Kidney (tissue), 14 donors: ENCODE results near the gene SIK3. TPM values are rescaled to one million over a fixed set of nuclear protein-coding genes. Genes with fewer than 3 reads are reported as not detected.

Source experiments
- DNase-seq, 5 donors: peaks; one replicate each; pipeline ENCODE4 v3.0.0-alpha.2; 2013 to 2020
- FAIRE-seq: peaks from 2 replicates; lab custom pipeline; 2012; peaks lifted over from hg19 to GRCh38; lab: Jason Lieb, UNC
- H3K27ac ChIP-seq, 2 donors: one replicate each; pipeline ENCODE4 v1.7.0; 2013; ENCODE audit warnings: low read depth in 2 of 2, low read length in 2 of 2, inconsistent platforms in 1 of 2
- H3K27me3 ChIP-seq: one replicate; pipeline ENCODE4 v1.7.1; 2013; ENCODE audit warnings: low read length, inconsistent platforms; ENCODE audit not compliant: control insufficient read depth, insufficient read depth
- H3K36me3 ChIP-seq, 3 donors: one replicate each; pipeline versions ENCODE4 v1.7.0 to v1.7.1; 2013; ENCODE audit warnings: low read length in 3 of 3, control low read depth in 1 of 3, inconsistent platforms in 1 of 3; ENCODE audit not compliant: insufficient read depth in 3 of 3, control insufficient read depth in 2 of 3
- H3K4me1 ChIP-seq, 3 donors: one replicate each; pipeline versions ENCODE4 v1.7.0 to v1.7.1; 2013; ENCODE audit warnings: low read length in 3 of 3, inconsistent platforms in 1 of 3, low read depth in 1 of 3; ENCODE audit not compliant: control insufficient read depth in 2 of 3, insufficient read depth in 2 of 3
- H3K4me3 ChIP-seq, 3 donors: one replicate each; pipeline versions ENCODE4 v1.7.0 to v1.8.1; 2013; ENCODE audit warnings: low read length in 3 of 3, control low read depth in 1 of 3, inconsistent platforms in 1 of 3
- H3K9ac ChIP-seq, 3 donors: one replicate each; pipeline versions ENCODE4 v1.7.0 to v1.7.1; 2013; ENCODE audit warnings: low read length in 3 of 3, control low read depth in 1 of 3, inconsistent platforms in 1 of 3
- H3K9me3 ChIP-seq, 3 donors: one replicate each; pipeline versions ENCODE4 v1.7.0 to v1.7.1; 2013; ENCODE audit warnings: low read length in 3 of 3, control low read depth in 1 of 3, inconsistent platforms in 1 of 3; ENCODE audit not compliant: control insufficient read depth in 2 of 3, insufficient read depth in 1 of 3
- intact Hi-C: fragments of 100-400 bp; cut with DNase I; formaldehyde crosslinking; loops from one replicate; pipeline ENCODE4 v1.11.1; 2022
- polyA plus RNA-seq: library from polyadenylated mRNA; stranded (reverse); fragments of 350-450 nt; fragmentation: Illumina TruSeq; extraction: RNeasy Lipid Tissue Mini Kit (QIAGEN cat#74804); gene quantifications from one replicate; pipeline ENCODE4 v1.2.3, GENCODE V29; 2014; ENCODE audit warnings: low read depth, low replicate concordance; ENCODE audit not compliant: insufficient read depth
- total RNA-seq: library from RNA; stranded (reverse); fragmentation: NEBNext Ultra II Directional; extraction: Animal tissue kit (Norgen Biotek cat#: 25700); gene quantifications from one replicate; pipeline ENCODE4 v1.2.1, GENCODE V29; 2021
- TF ChIP-seq, protein P1 (sequence below): IDR thresholded peaks from 3 replicates; pipeline ENCODE4 v1.5.1; 2012; ENCODE audit warnings: mild to moderate bottlenecking, moderate library complexity, borderline replicate concordance; ENCODE audit not compliant: insufficient read depth; ENCODE audit errors: extremely low read depth
- donor health status: control.
- donor health status: control.
- donor health status: control.
- donor health status: control.
- donor health status: control.
- donor health status: DM: yes; HTN: yes; CAD: no.
- donor health status: Normal renal cell carcinoma (clear cell type).

SIK3 gene
- total and polyA plus RNA-seq, 2 donors from 2014 or later, result 12.3 to 50.7 TPM

DNA sequence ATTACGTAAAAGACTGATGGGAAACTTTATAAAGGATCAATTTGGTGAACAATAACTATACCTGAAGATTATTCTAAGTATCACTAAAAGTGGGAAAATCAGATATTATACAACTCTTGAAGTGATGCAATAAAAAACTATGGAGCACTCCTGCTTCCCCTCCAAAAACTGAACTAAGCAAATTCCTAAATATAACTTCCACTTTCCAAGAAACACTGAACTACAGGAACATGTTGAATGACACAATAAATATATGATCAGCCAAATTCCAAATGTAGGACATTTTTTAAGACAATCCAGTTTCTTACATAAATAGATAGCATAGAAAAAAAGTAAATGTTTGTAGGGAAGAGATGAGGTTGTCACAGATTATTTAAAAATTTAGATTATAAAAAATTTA is 158.7 kb downstream of the SIK3 start:
- no peaks in the 10 kb centered on the region for H3K27me3 ChIP-seq
- H3K4me1 ChIP-seq, result no peaks in the 10 kb centered on the region
- no peak overlapping the region for H3K4me3 ChIP-seq
- intact Hi-C loops, result no loop called here
- H3K9ac ChIP-seq, result no peak overlapping the region
- no peak overlapping the region for H3K27ac ChIP-seq
- H3K9me3 ChIP-seq, result no peaks in the 10 kb centered on the region
- DNase-seq, result no peak
- TF ChIP-seq, protein P1, sequence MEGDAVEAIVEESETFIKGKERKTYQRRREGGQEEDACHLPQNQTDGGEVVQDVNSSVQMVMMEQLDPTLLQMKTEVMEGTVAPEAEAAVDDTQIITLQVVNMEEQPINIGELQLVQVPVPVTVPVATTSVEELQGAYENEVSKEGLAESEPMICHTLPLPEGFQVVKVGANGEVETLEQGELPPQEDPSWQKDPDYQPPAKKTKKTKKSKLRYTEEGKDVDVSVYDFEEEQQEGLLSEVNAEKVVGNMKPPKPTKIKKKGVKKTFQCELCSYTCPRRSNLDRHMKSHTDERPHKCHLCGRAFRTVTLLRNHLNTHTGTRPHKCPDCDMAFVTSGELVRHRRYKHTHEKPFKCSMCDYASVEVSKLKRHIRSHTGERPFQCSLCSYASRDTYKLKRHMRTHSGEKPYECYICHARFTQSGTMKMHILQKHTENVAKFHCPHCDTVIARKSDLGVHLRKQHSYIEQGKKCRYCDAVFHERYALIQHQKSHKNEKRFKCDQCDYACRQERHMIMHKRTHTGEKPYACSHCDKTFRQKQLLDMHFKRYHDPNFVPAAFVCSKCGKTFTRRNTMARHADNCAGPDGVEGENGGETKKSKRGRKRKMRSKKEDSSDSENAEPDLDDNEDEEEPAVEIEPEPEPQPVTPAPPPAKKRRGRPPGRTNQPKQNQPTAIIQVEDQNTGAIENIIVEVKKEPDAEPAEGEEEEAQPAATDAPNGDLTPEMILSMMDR, result no peak
- FAIRE-seq, result no peak
- peaks cover 0 to 4% (median 2%) of the 10 kb centered on the region in 3 donors for H3K36me3 ChIP-seq

- Histone ChIP-seq H3K4me3 (no peak overlapping the region), H3K36me3 (no peaks in the 10 kb centered on the region), H3K4me1 (no peaks in the 10 kb centered on the region), H3K9ac (no peak overlapping the region), H3K9me3 (no peaks in the 10 kb centered on the region), H3K27ac (no peak overlapping the region), H3K27me3 (no peaks in the 10 kb centered on the region)
- DNase-seq, result no peak
- TF ChIP-seq, protein P1, result no peak
- FAIRE-seq, result no peak
- intact Hi-C loops, result no loop called here
Observed at GRCh38 chr11:116938471-116939070, 159.7 kb downstream of the SIK3 start.

DNA sequence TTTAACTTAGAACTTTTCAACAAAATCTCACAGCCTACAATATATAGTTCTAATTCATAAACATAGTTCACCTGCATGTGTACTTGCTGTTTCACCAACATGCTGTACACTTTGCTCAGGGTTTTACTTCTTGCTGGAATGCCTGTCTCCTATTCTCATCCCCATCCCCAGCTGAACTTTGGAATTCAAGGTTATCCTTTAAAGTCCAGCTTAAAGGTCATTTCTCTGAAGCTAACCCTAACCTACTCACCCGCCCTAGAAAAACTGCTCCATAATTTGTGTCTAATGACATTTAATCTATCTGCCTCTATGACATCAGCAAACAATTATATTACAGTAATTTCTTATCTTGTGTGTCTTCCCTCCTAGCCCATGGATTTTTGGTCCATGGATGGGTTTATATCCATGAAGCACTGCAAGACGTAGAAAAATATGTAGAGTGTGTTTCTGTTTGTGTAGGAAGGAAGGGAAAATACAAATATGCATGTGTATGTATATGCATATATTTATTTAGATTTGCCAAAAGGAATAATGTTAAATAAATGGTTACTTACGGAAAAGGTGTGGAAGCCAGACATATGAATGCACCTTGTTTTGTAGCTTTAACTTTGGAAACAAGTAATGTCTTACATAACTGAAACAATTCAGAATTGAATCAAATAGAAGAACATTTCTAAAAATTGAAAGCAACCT is 161.3 kb downstream of the SIK3 start:
- DNase-seq (no peak), FAIRE-seq (no peak)
- H3K9me3 ChIP-seq, result no peaks in the 10 kb centered on the region
- no peak overlapping the region for H3K4me3 ChIP-seq
- no peak overlapping the region for H3K9ac ChIP-seq
- no peaks in the 10 kb centered on the region for H3K4me1 ChIP-seq
- TF ChIP-seq, protein P1, result no peak
- H3K27ac ChIP-seq, result no peak overlapping the region
- no peaks in the 10 kb centered on the region for H3K27me3 ChIP-seq
- intact Hi-C loops, result no loop called here
- H3K36me3 ChIP-seq, result no peaks in the 10 kb centered on the region
